Vagina (tissue), 2 donors: ENCODE data around the gene MALT1.

Source experiments
- POLR2AphosphoS5 ChIP-seq, 2 donors: sonication (generic); formaldehyde crosslinking; IDR thresholded peaks; one replicate each; pipeline ENCODE4 v1.9.0; 2017; ENCODE audit warnings: antibody characterized with exemption in 2 of 2, mild to moderate bottlenecking in 2 of 2, low read depth in 1 of 2; ENCODE audit not compliant: insufficient read depth in 1 of 2
- TF ChIP-seq, protein P1 (sequence below), 3 experiments: fragments of 450-650 bp in 2 of 3; fragments of 200-600 bp in 1 of 3; sonication (generic) in 1 of 3; IDR thresholded peaks; one replicate each; pipeline ENCODE4 v1.5.1; 2017 to 2019; ENCODE audit warnings: antibody characterized with exemption in 3 of 3, mild to moderate bottlenecking in 2 of 3, moderate library complexity in 2 of 3

DNA sequence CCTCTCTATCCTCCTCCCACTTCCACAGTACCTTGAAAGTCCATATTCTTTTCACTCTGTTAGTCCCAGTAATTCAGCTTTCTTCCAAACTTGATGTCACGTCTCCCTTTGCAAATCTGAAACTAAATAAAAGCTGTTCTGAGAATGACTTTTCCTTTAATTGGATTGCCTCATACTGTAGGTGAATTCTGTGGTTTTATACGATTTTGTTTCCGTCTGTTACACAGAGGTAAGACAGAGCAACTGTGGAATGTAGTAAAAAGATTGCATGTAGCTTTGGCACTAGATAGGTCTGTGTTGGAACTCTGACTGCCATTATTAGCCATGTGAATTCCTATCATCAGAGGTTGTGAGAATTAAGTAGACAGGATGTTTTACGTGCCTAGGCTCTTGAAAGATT, 25.9 kb downstream of the MALT1 start:
- TF ChIP-seq, protein P1, sequence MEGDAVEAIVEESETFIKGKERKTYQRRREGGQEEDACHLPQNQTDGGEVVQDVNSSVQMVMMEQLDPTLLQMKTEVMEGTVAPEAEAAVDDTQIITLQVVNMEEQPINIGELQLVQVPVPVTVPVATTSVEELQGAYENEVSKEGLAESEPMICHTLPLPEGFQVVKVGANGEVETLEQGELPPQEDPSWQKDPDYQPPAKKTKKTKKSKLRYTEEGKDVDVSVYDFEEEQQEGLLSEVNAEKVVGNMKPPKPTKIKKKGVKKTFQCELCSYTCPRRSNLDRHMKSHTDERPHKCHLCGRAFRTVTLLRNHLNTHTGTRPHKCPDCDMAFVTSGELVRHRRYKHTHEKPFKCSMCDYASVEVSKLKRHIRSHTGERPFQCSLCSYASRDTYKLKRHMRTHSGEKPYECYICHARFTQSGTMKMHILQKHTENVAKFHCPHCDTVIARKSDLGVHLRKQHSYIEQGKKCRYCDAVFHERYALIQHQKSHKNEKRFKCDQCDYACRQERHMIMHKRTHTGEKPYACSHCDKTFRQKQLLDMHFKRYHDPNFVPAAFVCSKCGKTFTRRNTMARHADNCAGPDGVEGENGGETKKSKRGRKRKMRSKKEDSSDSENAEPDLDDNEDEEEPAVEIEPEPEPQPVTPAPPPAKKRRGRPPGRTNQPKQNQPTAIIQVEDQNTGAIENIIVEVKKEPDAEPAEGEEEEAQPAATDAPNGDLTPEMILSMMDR (IDR thresholded peaks at IDR 0.05), result no peak
- TF ChIP-seq POLR2AphosphoS5 (IDR thresholded peaks at IDR 0.05; ENCODE audit: insufficient read depth in 1 of 2, low read depth in 1 of 2), result no peak
